H1 (cell line): ENCODE data around the gene ARHGEF1. TPM values are rescaled to one million over a fixed set of nuclear protein-coding genes. Genes with fewer than 3 reads are reported as not detected.

ENCODE experiments used
- CTCF ChIA-PET: fragments of 300-600 bp; sonication (Branson Sonifier 250); formaldehyde crosslinking; loops from one replicate; lab custom pipeline; 2021; ENCODE audit not compliant: partially characterized antibody; lab: Charles Lee
- POLR2A ChIA-PET: fragments of 300-600 bp; sonication (Branson Sonifier 250); formaldehyde crosslinking; loops from one replicate; lab custom pipeline; 2021; ENCODE audit warnings: inconsistent platforms; ENCODE audit not compliant: partially characterized antibody; lab: Charles Lee
- DNase-seq, 2 experiments: peaks; one replicate each; pipeline versions ENCODE4 v3.0.0 to v3.0.0-alpha.2; 2010 to 2022; ENCODE audit warnings: low spot score in 2 of 2, low read depth in 1 of 2, mixed read lengths in 1 of 2
- FAIRE-seq: peaks from 2 replicates; lab custom pipeline; 2011; peaks lifted over from hg19 to GRCh38; lab: Jason Lieb, UNC
- H2AFZ ChIP-seq: 2 replicates; pipeline ENCODE4 v1.8.1; 2012; ENCODE audit warnings: low read length, inconsistent platforms
- H2AK5ac ChIP-seq: 2 replicates; pipeline ENCODE4 v1.6.1; 2013; ENCODE audit warnings: low read depth, low read length
- H2BK120ac ChIP-seq: replicated peaks from 2 replicates; pipeline ENCODE3; 2013; ENCODE audit warnings: low read depth, low read length, inconsistent platforms
- H2BK12ac ChIP-seq: 2 replicates; pipeline ENCODE4 v1.6.1; 2013; ENCODE audit warnings: low read depth, low read length
- H2BK15ac ChIP-seq: 2 replicates; pipeline ENCODE4 v1.6.1; 2013; ENCODE audit warnings: low read length
- H2BK20ac ChIP-seq: 2 replicates; pipeline ENCODE4 v1.6.1; 2013; ENCODE audit warnings: low read length
- H2BK5ac ChIP-seq: 2 replicates; pipeline ENCODE4 v1.6.1; 2013; ENCODE audit warnings: low read depth, low read length
- H3K14ac ChIP-seq: 2 replicates; pipeline ENCODE4 v1.6.1; 2013; ENCODE audit warnings: inconsistent platforms; ENCODE audit not compliant: insufficient read length
- H3K18ac ChIP-seq: 2 replicates; pipeline ENCODE4 v1.6.1; 2013; ENCODE audit warnings: low read length; ENCODE audit errors: extremely low read depth
- H3K23ac ChIP-seq: 2 replicates; pipeline ENCODE4 v1.6.1; 2013; ENCODE audit warnings: inconsistent platforms; ENCODE audit not compliant: insufficient read length
- H3K23me2 ChIP-seq: 2 replicates; pipeline ENCODE4 v1.6.1; 2013; ENCODE audit warnings: low read depth, low read length
- H3K27ac ChIP-seq: 2 replicates; pipeline ENCODE4 v1.6.1; 2011; ENCODE audit warnings: low read depth, low read length, inconsistent platforms
- H3K27me3 ChIP-seq, 4 experiments: replicated peaks in 1 of 4; 1 replicate in 1 of 4; 2 replicates in 3 of 4; pipeline versions ENCODE4 v1.6.1 to v1.8.1; 2011 to 2013; ENCODE audit warnings: low read length in 3 of 4, mild to moderate bottlenecking in 3 of 4, inconsistent platforms in 2 of 4, mixed read lengths in 2 of 4, moderate library complexity in 1 of 4; ENCODE audit not compliant: control insufficient read depth in 3 of 4, insufficient read depth in 3 of 4; ENCODE audit errors: extremely low read depth in 1 of 4
- H3K36me3 ChIP-seq, 4 experiments: 2 replicates each; pipeline versions ENCODE4 v1.6.1 to v1.8.1; 2011 to 2013; ENCODE audit warnings: mild to moderate bottlenecking in 4 of 4, low read length in 3 of 4, moderate library complexity in 2 of 4, control low read depth in 1 of 4, inconsistent platforms in 1 of 4; ENCODE audit not compliant: insufficient read depth in 4 of 4, control insufficient read depth in 2 of 4
- H3K4ac ChIP-seq: replicated peaks from 2 replicates; pipeline ENCODE3; 2013; ENCODE audit warnings: low read length, low read depth, mixed read lengths, inconsistent platforms; ENCODE audit not compliant: insufficient read length
- H3K4me1 ChIP-seq, 4 experiments: replicated peaks in 1 of 4; 1 replicate in 1 of 4; 2 replicates in 3 of 4; pipeline versions ENCODE4 v1.6.1 to v1.8.1; 2011 to 2013; ENCODE audit warnings: low read length in 3 of 4, inconsistent platforms in 2 of 4, mixed read lengths in 1 of 4; ENCODE audit not compliant: insufficient read depth in 4 of 4, control insufficient read depth in 3 of 4
- H3K4me2 ChIP-seq, 2 experiments: 2 replicates each; pipeline versions ENCODE4 v1.6.1 to v1.8.1; 2011 to 2013; ENCODE audit warnings: low read depth in 2 of 2, low read length in 2 of 2, control low read depth in 1 of 2, inconsistent platforms in 1 of 2, mild to moderate bottlenecking in 1 of 2; ENCODE audit not compliant: insufficient read depth in 1 of 2
- H3K4me3 ChIP-seq, 4 experiments: fragments of 200-600, 300-600 bp in 1 of 4; sonication (generic), shearing (Covaris generic), sonication (Bioruptor Twin) in 1 of 4; 2 replicates each; pipeline versions ENCODE4 v1.5.1 to v1.8.1; 2011 to 2016; ENCODE audit warnings: low read length in 4 of 4, low read depth in 3 of 4, control low read depth in 2 of 4, inconsistent platforms in 2 of 4, mild to moderate bottlenecking in 2 of 4, mixed read lengths in 1 of 4, moderate library complexity in 1 of 4; ENCODE audit not compliant: insufficient read depth in 2 of 4; ENCODE audit errors: extremely low read depth in 1 of 4
- H3K56ac ChIP-seq: replicated peaks from 2 replicates; pipeline ENCODE3; 2013; ENCODE audit warnings: low read depth, mild to moderate bottlenecking, mixed read lengths, low read length, inconsistent platforms; ENCODE audit not compliant: insufficient read length
- H3K79me1 ChIP-seq: 2 replicates; pipeline ENCODE4 v1.6.1; 2013; ENCODE audit warnings: low read depth, low read length, control low read depth
- H3K79me2 ChIP-seq, 2 experiments: 2 replicates each; pipeline versions ENCODE4 v1.6.1 to v1.8.1; 2012 to 2013; ENCODE audit warnings: low read length in 2 of 2, mild to moderate bottlenecking in 2 of 2, inconsistent platforms in 1 of 2; ENCODE audit not compliant: insufficient read depth in 2 of 2, control insufficient read depth in 1 of 2
- H3K9ac ChIP-seq, 4 experiments: replicated peaks in 1 of 4; 1 replicate in 1 of 4; 2 replicates in 3 of 4; pipeline versions ENCODE4 v1.6.1 to v1.8.1; 2011 to 2013; ENCODE audit warnings: low read depth in 3 of 4, low read length in 3 of 4, control low read depth in 2 of 4, mild to moderate bottlenecking in 2 of 4, moderate library complexity in 2 of 4, inconsistent platforms in 1 of 4; ENCODE audit errors: extremely low read depth in 1 of 4
- H3K9me3 ChIP-seq, 2 experiments: 2 replicates each; pipeline versions ENCODE4 v1.6.1 to v1.8.1; 2012 to 2013; ENCODE audit warnings: mild to moderate bottlenecking in 2 of 2, moderate library complexity in 2 of 2, control low read depth in 1 of 2, inconsistent platforms in 1 of 2, low read depth in 1 of 2, low read length in 1 of 2, mixed read lengths in 1 of 2; ENCODE audit not compliant: insufficient read depth in 2 of 2
- H4K20me1 ChIP-seq, 2 experiments: replicated peaks in 1 of 2; 2 replicates each; pipeline versions ENCODE3 to v1.8.1; 2011 to 2013; ENCODE audit warnings: inconsistent platforms in 2 of 2, low read length in 2 of 2, mild to moderate bottlenecking in 1 of 2; ENCODE audit not compliant: insufficient read depth in 2 of 2, control insufficient read depth in 1 of 2
- H4K5ac ChIP-seq: 2 replicates; pipeline ENCODE4 v1.6.1; 2013; ENCODE audit warnings: low read length, low read depth, mixed read lengths, inconsistent platforms; ENCODE audit not compliant: insufficient read length
- H4K8ac ChIP-seq: 2 replicates; pipeline ENCODE4 v1.8.0; 2013; ENCODE audit warnings: mild to moderate bottlenecking, moderate library complexity, low read length, inconsistent platforms; ENCODE audit not compliant: insufficient read depth; ENCODE audit errors: extremely low read depth
- H4K91ac ChIP-seq: replicated peaks from 2 replicates; pipeline ENCODE3; 2013; ENCODE audit warnings: low read length, mixed read lengths, inconsistent platforms; ENCODE audit not compliant: insufficient read length
- JUN ChIP-seq: IDR thresholded peaks from 2 replicates; pipeline ENCODE4 v1.6.1; 2011; ENCODE audit warnings: low read depth, mild to moderate bottlenecking, improper control_type of control experiment, low read length
- NANOG ChIP-seq: IDR thresholded peaks from 2 replicates; pipeline ENCODE4 v1.6.1; 2011; ENCODE audit warnings: low read length, low read depth, mild to moderate bottlenecking, inconsistent platforms; ENCODE audit not compliant: insufficient read depth, poor library complexity, severe bottlenecking
- PHF8 ChIP-seq: fragments of 200-600 bp; sonication (generic); conservative IDR thresholded peaks from 2 replicates; pipeline ENCODE4 v1.7.1; 2012; ENCODE audit warnings: low read depth, mild to moderate bottlenecking, inconsistent platforms, low read length, moderate library complexity
- SIN3A ChIP-seq, 2 experiments: IDR thresholded peaks in 1 of 2; conservative IDR thresholded peaks in 1 of 2; 2 replicates each; pipeline ENCODE4 v1.6.1; 2011 to 2012; ENCODE audit warnings: low read length in 2 of 2, improper control_type of control experiment in 1 of 2, low read depth in 1 of 2, mild to moderate bottlenecking in 1 of 2
- TAF1 ChIP-seq: IDR thresholded peaks from 2 replicates; pipeline ENCODE4 v1.6.1; 2011; ENCODE audit warnings: mild to moderate bottlenecking, low read depth, low read length
- WGBS, 2 experiments: shearing (Covaris generic) in 1 of 2; methylation state at CpG; one replicate each; pipeline versions ENCODE4 v1.1.6 to v1.1.7; 2013 to 2015; ENCODE audit warnings: low lambda C conversion rate in 2 of 2, mixed read lengths in 2 of 2, inconsistent platforms in 1 of 2, low coverage in 1 of 2, missing lambda C conversion rate in 1 of 2; ENCODE audit not compliant: insufficient replicate concordance in 2 of 2, insufficient coverage in 1 of 2, insufficient read length in 1 of 2; ENCODE audit errors: extremely low coverage in 1 of 2, missing lambda C conversion rate in 1 of 2; 5-methylcytosine and 5-hydroxymethylcytosine counted together
- polyA plus RNA-seq, 7 experiments: library from polyadenylated mRNA; depleted of rRNA in 3 of 7; stranded (reverse) in 5 of 7; unstranded in 2 of 7; fragments of >200 nt in 5 of 7; fragments of 200-250 nt in 2 of 7; gene quantifications; 1 replicate in 5 of 7; 2 replicates in 1 of 7; 4 replicates in 1 of 7; pipeline versions ENCODE4 v1.2.1 to v1.2.3, GENCODE V29; 2011 to 2013; ENCODE audit warnings: missing spikeins in 2 of 7, mixed read lengths in 2 of 7
- total RNA-seq: library from RNA; stranded (reverse); fragmentation: NEBNext Ultra II Directional; extraction: Animal tissue kit (Norgen Biotek cat#: 25700); gene quantifications from 2 replicates; pipeline ENCODE4 v1.2.1, GENCODE V29; 2021

The ARHGEF1 gene
- total and polyA plus RNA-seq, 2 of the 8 experiments (the other 6 are each of a cell fraction or from before 2014, with no cell fraction given) = 23.0 to 49.0 TPM

DNA sequence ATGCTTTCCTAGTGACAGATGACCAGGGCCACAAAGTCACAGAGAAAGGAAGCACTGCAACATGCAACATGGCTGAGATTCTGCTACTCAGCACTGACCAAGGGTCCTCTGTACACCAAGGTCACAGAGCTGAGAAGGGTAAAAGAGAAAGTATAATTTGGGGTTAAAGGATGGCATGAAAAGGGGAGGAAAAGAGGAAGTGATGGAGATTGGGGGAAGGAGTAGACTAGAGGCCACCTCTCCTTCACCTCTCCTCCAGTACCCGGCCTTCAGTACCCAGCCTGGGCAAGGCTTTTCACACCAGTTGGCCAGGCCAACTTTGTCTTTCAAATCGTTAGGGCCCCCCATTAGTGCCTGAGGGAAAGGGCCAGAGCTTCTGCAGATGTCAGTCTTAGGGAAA is 29.2 kb upstream of the ARHGEF1 start:
- no peak overlapping the region for H2BK5ac ChIP-seq
- H4K8ac ChIP-seq = no peak overlapping the region
- no peak overlapping the region for H2BK20ac ChIP-seq
- no peak overlapping the region for H2BK15ac ChIP-seq
- no peak overlapping the region for H4K5ac ChIP-seq
- H3K4me2 ChIP-seq = no peak overlapping the region
- H3K9ac ChIP-seq = no peak overlapping the region
- H3K9me3 ChIP-seq = peaks cover 0 to under 1% of the 10 kb centered on the region in 2 experiments; a peak in 1 of 4 replicates
- no peak overlapping the region for H3K23ac ChIP-seq
- DNase-seq (no peak), FAIRE-seq (no peak)
- no peaks in the 10 kb centered on the region for H3K27me3 ChIP-seq
- no peak overlapping the region for H3K27ac ChIP-seq
- no peak overlapping the region for H2AFZ ChIP-seq
- H2BK12ac ChIP-seq = no peak overlapping the region
- no peaks in the 10 kb centered on the region; a peak in 1 of 7 replicates for H3K4me1 ChIP-seq
- H3K79me2 ChIP-seq = no peaks in the 10 kb centered on the region
- H3K79me1 ChIP-seq = no peaks in the 10 kb centered on the region
- no peaks in the 10 kb centered on the region for H3K23me2 ChIP-seq
- H4K91ac ChIP-seq = no peak overlapping the region
- H2AK5ac ChIP-seq = no peak overlapping the region
- H3K56ac ChIP-seq = no peak overlapping the region
- TF ChIP-seq NANOG = no peak
- TF ChIP-seq JUN = no peak
- no peak for TF ChIP-seq SIN3A (conservative IDR thresholded peaks at IDR 0.05 in 1 of 2, IDR thresholded peaks at IDR 0.05 in 1 of 2; ENCODE audit: low read depth in 1 of 2, low read length in 2 of 2)
- TF ChIP-seq PHF8 = no peak
- no peak for TF ChIP-seq TAF1
- WGBS, 2 experiments = 64% methylated on average over 2 of the region's 2 CpGs; no CpG with 5 or more reads in 1 of the 2 experiments
- H3K4ac ChIP-seq = no peak overlapping the region
- no peak overlapping the region for H3K4me3 ChIP-seq
- no peak overlapping the region for H2BK120ac ChIP-seq
- POLR2A ChIA-PET = interaction anchor here (0.6 to 7.9 kb wide), 3 partner anchors 10 to 18 kb away, joined by 4 to 200 read pairs (median 9); no protein-coding TSS in a partner anchor
- CTCF ChIA-PET = interaction anchor here (0.6 to 6.3 kb wide), 2 partner anchors 17 to 625 kb away, joined by 3 to 31 read pairs; no protein-coding TSS in a partner anchor
- H3K36me3 ChIP-seq = no peaks in the 10 kb centered on the region
- H4K20me1 ChIP-seq = no peaks in the 10 kb centered on the region
- H3K18ac ChIP-seq = no peak overlapping the region
- H3K14ac ChIP-seq = no peak overlapping the region
